A673 (cell line): ENCODE results near the gene LIX1.

Experiments used
- CTCF ChIP-seq: fragments of 300-800, 200-600 bp; sonication (generic); conservative IDR thresholded peaks from 2 replicates; pipeline ENCODE4 v1.5.1; 2017; ENCODE audit warnings: low read depth, mild to moderate bottlenecking, antibody characterized with exemption, low read length, moderate library complexity, mixed read lengths
- EZH2 ChIP-seq: fragments of 200-600 bp; sonication (generic); IDR thresholded peaks from 2 replicates; pipeline ENCODE4 v1.6.1; 2017; ENCODE audit warnings: borderline replicate concordance, low read depth, mild to moderate bottlenecking, mixed read lengths, antibody characterized with exemption, low read length; ENCODE audit not compliant: poor library complexity, severe bottlenecking

- TF ChIP-seq CTCF (no peak), EZH2 (no peak)
Observed at GRCh38 chr5:97071993-97072392, 70.4 kb downstream of the LIX1 start.
